Activated CD4-positive, alpha-beta memory T cell treated with anti-CD3 and anti-CD28 coated beads, Interleukin-2, amount 10 ng/mL, durations not matched to agents 7 days and 5 days (primary cell): ENCODE measurements around the gene NLGN3. TPM values are rescaled to one million over a fixed set of nuclear protein-coding genes. Genes with fewer than 3 reads are reported as not detected.

Experiments used
- CTCF ChIA-PET: fragments of 350-600 bp; sonication (Branson Sonifier 250); formaldehyde crosslinking; loops from one replicate; lab custom pipeline; 2021; ENCODE audit warnings: antibody characterized with exemption, inconsistent platforms; lab: Charles Lee
- POLR2A ChIA-PET: fragments of 350-600 bp; sonication (Branson Sonifier 250); formaldehyde crosslinking; loops from one replicate; lab custom pipeline; 2021; ENCODE audit warnings: antibody characterized with exemption; lab: Charles Lee
- DNase-seq: peaks from one replicate; pipeline ENCODE4 v3.0.0-alpha.2; 2020
- H3K27ac Mint-ChIP-seq: one replicate; pipeline ENCODE4 v1.8.0; 2021; ENCODE audit warnings: mild to moderate bottlenecking, mixed read lengths
- H3K27me3 Mint-ChIP-seq: one replicate; pipeline ENCODE4 v1.8.0; 2021; ENCODE audit warnings: mixed read lengths
- H3K36me3 Mint-ChIP-seq: one replicate; pipeline ENCODE4 v1.8.0; 2021; ENCODE audit warnings: low read depth, mixed read lengths
- H3K4me1 Mint-ChIP-seq: one replicate; pipeline ENCODE4 v1.8.0; 2021; ENCODE audit warnings: mixed read lengths
- H3K4me3 Mint-ChIP-seq: one replicate; pipeline ENCODE4 v1.8.0; 2021; ENCODE audit warnings: mild to moderate bottlenecking, mixed read lengths
- H3K9me3 Mint-ChIP-seq: one replicate; pipeline ENCODE4 v1.8.0; 2021; ENCODE audit warnings: mixed read lengths
- total RNA-seq, 2 experiments: library from RNA; stranded (reverse); gene quantifications; one replicate each; pipeline ENCODE4 v1.2.3, GENCODE V29; 2021

NLGN3 gene
- total RNA-seq, 2 experiments from 2014 or later, result 0.90 to 1.2 TPM

DNA sequence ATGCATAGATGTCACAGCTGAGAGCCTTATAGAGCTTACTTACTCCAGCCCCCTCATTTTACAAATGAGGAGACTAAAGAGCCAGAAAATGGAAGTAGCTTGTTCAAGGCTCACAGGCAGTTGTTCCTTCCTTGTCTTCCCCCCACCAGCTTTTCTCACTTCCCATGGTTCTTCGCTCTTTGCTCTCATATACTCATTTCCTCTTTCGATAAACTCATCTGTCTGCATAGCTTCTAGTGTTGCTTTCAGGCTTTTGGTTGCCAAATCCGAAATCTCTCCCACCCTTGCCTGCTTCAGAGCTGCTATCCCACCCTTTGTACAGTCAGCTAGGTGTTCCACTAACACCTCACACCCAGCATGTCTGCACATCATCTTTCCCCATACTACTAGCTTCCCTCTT is 53.4 kb downstream of the NLGN3 start:
- ChIA-PET POLR2A (interaction anchor here (1.2 to 3.6 kb wide), 7 partner anchors 16 to 336 kb away, joined by 3 to 66 read pairs (median 9); partner anchors contain the start of genes IL2RG, MED12, NONO and TAF1), CTCF (interaction anchor here (0.9 to 3.1 kb wide), 5 partner anchors 11 to 85 kb away, joined by 3 to 14 read pairs (median 4); partner anchors contain the start of gene NONO)
- H3K36me3 Mint-ChIP-seq, result peaks cover 16% of the 10 kb centered on the region
- H3K27ac Mint-ChIP-seq, result peak overlapping the region; percentile 89
- H3K9me3 Mint-ChIP-seq, result no peaks in the 10 kb centered on the region
- peak overlapping the region; percentile 94 for H3K4me3 Mint-ChIP-seq
- H3K27me3 Mint-ChIP-seq, result no peaks in the 10 kb centered on the region
- peak; percentile 17 for DNase-seq
- H3K4me1 Mint-ChIP-seq, result peaks cover 25% of the 10 kb centered on the region

DNA sequence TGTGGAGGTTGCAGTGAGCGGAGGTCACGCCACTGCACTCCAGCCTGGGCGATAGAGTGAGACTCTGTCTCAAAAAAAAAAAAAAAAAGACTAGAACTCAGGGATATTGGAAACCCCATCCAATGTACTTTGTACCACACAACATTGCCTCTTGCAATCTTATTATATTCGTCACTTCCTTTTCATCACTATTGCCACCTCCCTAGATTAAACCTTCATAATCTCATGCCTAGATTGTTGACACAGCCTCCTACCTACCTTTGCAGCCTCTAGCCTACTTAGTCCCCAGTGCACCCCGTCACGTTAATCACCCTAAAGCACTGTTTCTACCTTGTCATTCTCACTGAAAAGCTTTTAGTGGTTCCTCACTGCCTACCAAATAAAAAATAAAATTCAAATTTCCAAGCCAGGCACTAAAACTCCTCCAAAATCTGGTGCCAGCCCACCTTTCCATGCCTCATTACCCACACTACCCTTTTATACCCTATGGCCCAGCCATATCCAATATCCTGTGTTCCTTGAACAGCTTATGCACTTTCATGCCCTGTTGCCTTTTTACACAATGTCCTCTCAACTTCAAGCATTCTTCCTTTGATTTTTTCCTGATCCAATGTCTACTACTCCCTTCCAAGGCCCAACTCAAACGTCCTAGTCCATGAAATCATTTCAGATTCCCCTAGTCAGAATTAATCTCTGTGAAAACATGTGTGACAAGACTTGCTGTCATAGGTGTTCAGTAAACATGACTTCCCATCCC is 54.8 kb downstream of the NLGN3 start:
- no peaks in the 10 kb centered on the region for H3K9me3 Mint-ChIP-seq
- DNase-seq, result no peak
- CTCF ChIA-PET, result no interaction called here
- H3K4me3 Mint-ChIP-seq, result peak overlapping the region; percentile 8
- POLR2A ChIA-PET, result interaction anchor here (3.6 kb wide), 1 partner anchor 167 kb away, joined by 21 read pairs; the partner anchor contains the start of gene TAF1
- no peak overlapping the region for H3K27ac Mint-ChIP-seq
- H3K36me3 Mint-ChIP-seq, result peaks cover 16% of the 10 kb centered on the region
- peaks cover 21% of the 10 kb centered on the region for H3K4me1 Mint-ChIP-seq
- no peaks in the 10 kb centered on the region for H3K27me3 Mint-ChIP-seq

DNA sequence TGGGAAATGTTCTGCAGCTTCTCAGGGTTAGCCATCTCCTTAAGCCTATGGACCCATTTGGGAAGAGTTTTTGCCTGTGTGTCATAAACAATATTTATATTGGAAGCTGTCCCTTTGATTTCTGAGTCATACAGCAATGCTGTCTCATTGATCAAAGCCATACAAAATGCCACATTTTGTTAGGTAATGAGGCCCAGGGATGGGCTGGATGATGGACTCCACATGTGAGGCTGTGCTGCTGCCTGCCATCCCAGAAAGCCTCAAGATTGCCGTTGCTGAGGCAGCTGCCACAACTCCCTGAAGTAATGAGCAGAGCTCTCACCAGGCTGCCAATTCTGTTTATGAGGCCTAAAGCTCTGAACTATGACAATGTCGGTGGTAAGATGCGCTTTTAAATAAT is 66.2 kb downstream of the NLGN3 start:
- H3K4me3 Mint-ChIP-seq, result no peak overlapping the region
- CTCF ChIA-PET, result no interaction called here
- POLR2A ChIA-PET, result no interaction called here

DNA sequence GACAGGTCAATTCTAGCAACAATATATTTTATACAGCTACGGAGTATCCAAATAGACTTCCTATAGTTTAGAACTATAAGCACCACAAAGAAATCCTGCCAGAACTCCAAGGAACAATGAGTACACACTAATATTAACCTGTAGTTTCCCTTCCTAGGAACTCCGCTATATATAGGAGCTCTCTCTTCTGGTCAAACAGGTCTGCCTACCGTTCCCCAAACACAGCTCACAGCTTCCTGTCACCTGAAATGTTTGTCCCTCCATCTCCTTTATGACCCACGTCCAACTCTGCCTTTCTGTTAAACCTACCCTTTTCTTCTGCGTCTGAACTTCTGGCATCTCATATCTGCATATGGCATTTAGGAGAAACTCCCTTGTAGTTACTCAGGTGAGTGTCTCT is 67.9 kb downstream of the NLGN3 start:
- Mint-ChIP-seq H3K9me3 (no peaks in the 10 kb centered on the region), H3K36me3 (no peaks in the 10 kb centered on the region), H3K4me1 (no peaks in the 10 kb centered on the region), H3K27me3 (peaks cover 6% of the 10 kb centered on the region), H3K4me3 (no peak overlapping the region), H3K27ac (no peak overlapping the region)
- ChIA-PET CTCF (no interaction called here), POLR2A (interaction anchor here (0.8 kb wide), 1 partner anchor 30 kb away, joined by 3 read pairs; no protein-coding TSS in a partner anchor)
- DNase-seq, result no peak

More for the DNA sequence above, 66.2 kb downstream of the NLGN3 start:
- no peak overlapping the region for H3K27ac Mint-ChIP-seq
- H3K9me3 Mint-ChIP-seq, result no peaks in the 10 kb centered on the region
- H3K27me3 Mint-ChIP-seq, result peaks cover 6% of the 10 kb centered on the region
- no peak for DNase-seq
- H3K4me1 Mint-ChIP-seq, result no peaks in the 10 kb centered on the region
- H3K36me3 Mint-ChIP-seq, result no peaks in the 10 kb centered on the region

DNA sequence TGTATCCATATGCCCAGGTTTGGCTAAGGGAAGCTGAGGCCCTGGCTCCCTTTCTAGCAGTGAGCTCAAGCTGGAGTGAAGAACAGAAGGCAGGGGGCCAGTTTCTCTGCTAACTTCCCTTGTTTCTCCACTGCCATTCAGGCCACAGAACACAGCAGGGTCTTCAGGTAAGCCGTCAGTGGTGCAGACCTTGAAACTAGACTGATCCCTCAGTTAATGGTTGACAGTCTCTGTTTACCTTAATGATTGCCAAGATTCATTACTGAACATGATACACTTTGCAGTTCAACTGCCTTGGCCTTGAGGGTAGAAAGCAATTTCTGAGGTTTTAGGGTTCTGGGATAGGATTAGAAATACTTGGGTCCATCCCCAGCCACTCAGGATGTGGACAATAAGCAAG is 69.5 kb downstream of the NLGN3 start:
- DNase-seq, result no peak
- ChIA-PET CTCF (no interaction called here), POLR2A (no interaction called here)
- Mint-ChIP-seq H3K4me1 (no peaks in the 10 kb centered on the region), H3K36me3 (no peaks in the 10 kb centered on the region), H3K27me3 (peaks cover 6% of the 10 kb centered on the region), H3K27ac (no peak overlapping the region), H3K9me3 (no peaks in the 10 kb centered on the region), H3K4me3 (no peak overlapping the region)

DNA sequence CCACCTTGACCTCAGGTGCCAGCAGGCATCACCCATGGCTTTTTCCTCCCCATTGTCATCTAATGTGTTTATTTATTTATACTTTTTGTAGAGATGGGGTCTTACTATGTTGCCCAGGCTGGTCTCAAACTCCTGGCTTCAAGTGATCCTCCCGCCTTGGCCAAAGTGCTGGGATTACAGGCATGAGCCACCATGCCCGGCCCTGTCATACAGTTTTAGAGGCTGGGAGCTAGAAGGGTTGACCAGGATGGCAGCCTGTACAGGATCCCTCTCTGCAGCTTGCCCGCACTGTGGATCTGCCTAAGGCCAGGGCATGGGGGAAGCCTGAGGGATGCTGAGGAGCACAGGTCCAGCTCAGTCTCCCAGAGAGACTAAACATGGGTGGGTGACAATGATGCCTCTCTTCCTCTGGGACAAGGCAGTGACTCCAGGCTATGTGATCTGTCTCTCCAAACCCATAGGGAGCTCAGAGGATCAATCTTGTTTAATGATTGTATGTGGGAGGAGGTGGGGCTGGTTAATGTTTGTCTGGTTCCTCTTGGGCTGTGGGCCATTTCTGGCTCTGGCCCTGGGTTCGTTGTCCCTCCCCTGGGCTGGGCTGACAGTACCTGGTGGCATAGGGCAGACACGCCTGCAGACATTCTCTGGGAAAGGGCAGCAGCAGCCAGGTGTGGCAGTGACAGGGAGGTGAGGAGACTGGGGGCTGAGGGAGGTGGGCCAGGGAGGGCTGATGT is 70.1 kb downstream of the NLGN3 start:
- no peaks in the 10 kb centered on the region for H3K36me3 Mint-ChIP-seq
- H3K9me3 Mint-ChIP-seq, result no peaks in the 10 kb centered on the region
- H3K27ac Mint-ChIP-seq, result no peak overlapping the region
- no peak overlapping the region for H3K4me3 Mint-ChIP-seq
- no peaks in the 10 kb centered on the region for H3K4me1 Mint-ChIP-seq
- POLR2A ChIA-PET, result no interaction called here
- peaks cover 4% of the 10 kb centered on the region for H3K27me3 Mint-ChIP-seq
- DNase-seq, result no peak
- CTCF ChIA-PET, result no interaction called here

DNA sequence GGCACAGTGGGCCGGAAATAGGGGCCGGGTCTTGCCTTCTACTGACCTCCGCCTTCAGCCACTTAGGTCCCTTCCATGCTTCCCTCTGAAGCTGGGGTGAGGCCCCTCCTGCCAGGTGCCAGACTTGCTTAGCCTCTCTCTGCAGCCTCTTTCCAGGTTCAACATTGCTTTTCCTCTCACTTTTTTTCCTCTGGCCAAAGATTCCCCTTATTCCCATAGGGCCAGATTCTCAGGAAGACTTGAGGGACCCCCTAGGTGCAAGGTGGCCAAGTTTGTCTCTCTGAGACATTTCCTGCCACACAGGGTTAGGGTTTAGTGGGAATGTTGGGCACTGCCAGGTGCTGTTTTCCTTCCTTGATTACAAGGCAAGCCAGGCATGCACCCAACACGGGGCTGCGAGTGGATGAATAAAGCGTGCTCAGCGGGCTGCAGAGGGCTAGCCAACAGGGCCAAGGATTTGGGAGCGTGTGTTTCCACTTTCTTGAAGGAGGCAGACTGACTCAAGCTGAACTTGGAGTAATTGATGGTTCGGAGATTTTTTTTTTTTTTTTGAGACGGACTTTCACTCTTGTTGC is 70.8 kb downstream of the NLGN3 start:
- no peaks in the 10 kb centered on the region for H3K36me3 Mint-ChIP-seq
- no peak for DNase-seq
- no peaks in the 10 kb centered on the region for H3K4me1 Mint-ChIP-seq
- H3K9me3 Mint-ChIP-seq, result no peaks in the 10 kb centered on the region
- CTCF ChIA-PET, result no interaction called here
- no peak overlapping the region for H3K4me3 Mint-ChIP-seq
- peaks cover 4% of the 10 kb centered on the region for H3K27me3 Mint-ChIP-seq
- H3K27ac Mint-ChIP-seq, result no peak overlapping the region
- POLR2A ChIA-PET, result no interaction called here

DNA sequence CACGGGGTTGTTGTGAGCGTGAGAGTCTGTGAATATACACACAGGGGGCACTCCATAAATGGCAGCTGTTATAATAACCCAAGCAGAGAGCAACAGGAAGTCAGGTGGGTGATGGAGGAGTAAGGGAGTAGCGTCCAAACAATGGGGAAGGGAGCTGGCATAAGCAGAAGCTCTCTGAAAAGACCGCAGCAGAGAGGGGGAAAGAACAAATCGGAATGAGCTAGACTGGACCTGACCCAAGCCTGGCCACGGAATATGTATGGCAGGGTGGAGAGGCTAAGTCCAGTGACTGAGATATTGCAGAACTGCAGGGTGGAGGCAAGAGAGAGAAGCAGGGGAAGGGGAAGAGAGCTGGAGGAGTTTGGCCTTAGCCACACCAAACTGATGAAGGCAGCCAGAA is 71.8 kb downstream of the NLGN3 start:
- no peak for DNase-seq
- CTCF ChIA-PET, result no interaction called here
- Mint-ChIP-seq H3K4me1 (no peaks in the 10 kb centered on the region), H3K27me3 (peaks cover 4% of the 10 kb centered on the region), H3K27ac (no peak overlapping the region), H3K9me3 (no peaks in the 10 kb centered on the region), H3K36me3 (no peaks in the 10 kb centered on the region), H3K4me3 (no peak overlapping the region)
- POLR2A ChIA-PET, result no interaction called here

DNA sequence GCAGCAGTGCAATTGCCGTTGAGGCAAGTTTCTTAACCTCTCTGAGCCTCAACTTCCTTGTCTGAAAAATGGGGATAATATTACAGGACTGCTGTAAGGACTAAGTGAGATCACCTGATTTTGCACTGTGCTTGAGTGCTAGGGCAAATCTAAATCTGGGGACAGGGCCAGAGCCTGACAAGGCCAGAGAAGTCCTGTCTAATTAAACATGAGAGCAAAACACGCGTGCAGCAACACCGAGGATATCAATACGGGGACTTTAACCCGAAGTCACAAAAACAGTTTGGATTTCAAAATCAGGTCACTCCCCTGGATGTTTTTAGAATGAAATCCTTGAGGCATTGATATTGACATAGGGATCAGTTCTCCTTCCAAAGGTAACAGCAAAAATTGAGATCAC is 72.7 kb downstream of the NLGN3 start:
- ChIA-PET CTCF (no interaction called here), POLR2A (no interaction called here)
- H3K36me3 Mint-ChIP-seq, result no peaks in the 10 kb centered on the region
- no peak for DNase-seq
- H3K4me3 Mint-ChIP-seq, result no peak overlapping the region
- H3K27me3 Mint-ChIP-seq, result peaks cover 4% of the 10 kb centered on the region
- H3K4me1 Mint-ChIP-seq, result no peaks in the 10 kb centered on the region
- no peaks in the 10 kb centered on the region for H3K9me3 Mint-ChIP-seq
- H3K27ac Mint-ChIP-seq, result no peak overlapping the region

Other genes starting within 250 kb of the NLGN3 start
- gene TEX11, start 236.1 kb upstream of the NLGN3 start, total RNA-seq, result not detected
- gene SLC7A3, start 213.7 kb upstream of the NLGN3 start, total RNA-seq, result not detected
- 10 to 100 TPM; 43.2 to 43.5 TPM for gene SNX12, start 76.5 kb upstream of the NLGN3 start, total RNA-seq
- 10 to 100 TPM; 18.4 to 20.4 TPM for gene FOXO4, start 49.0 kb upstream of the NLGN3 start, total RNA-seq
- gene CXorf65, start 38.1 kb upstream of the NLGN3 start, total RNA-seq, result 10 to 100 TPM; 26.4 to 29.9 TPM
- gene IL2RG, start 33.3 kb upstream of the NLGN3 start, total RNA-seq, result 100 to 1,000 TPM; 633 to 637 TPM
- gene MED12, start 26.2 kb upstream of the NLGN3 start, total RNA-seq, result 10 to 100 TPM; 56.5 to 61.3 TPM
- gene GJB1, start 78.4 kb downstream of the NLGN3 start, total RNA-seq, result not detected
- gene ZMYM3, start 109.3 kb downstream of the NLGN3 start, total RNA-seq, result 10 to 100 TPM; 21.5 to 22.2 TPM
- 100 to 1,000 TPM; 376 to 400 TPM for gene NONO, start 138.8 kb downstream of the NLGN3 start, total RNA-seq
- gene ITGB1BP2, start 156.9 kb downstream of the NLGN3 start, total RNA-seq, result 1 to 10 TPM; 2.9 to 4.4 TPM
- 10 to 100 TPM; 29.0 to 33.0 TPM for gene TAF1, start 221.5 kb downstream of the NLGN3 start, total RNA-seq